GM21576 (cell line): Measurements from ENCODE around the gene MAGEB17.

Source experiments
- ATAC-seq: cut with Tn5 transposase; IDR thresholded peaks from one replicate; pipeline ENCODE4 v1.9.1; 2021; ENCODE audit warnings: mild to moderate bottlenecking, moderate library complexity; ENCODE audit not compliant: unreplicated experiment

The MAGEB17 gene

GRCh38 chrX:16205840-16206239 is 38.6 kb downstream of the MAGEB17 start:
- no peak for ATAC-seq

GRCh38 chrX:16207634-16208033 is 40.4 kb downstream of the MAGEB17 start:
- no peak for ATAC-seq

- ATAC-seq = no peak
These were observed 41.3 kb downstream of the MAGEB17 start for GRCh38 chrX:16208601-16209000.

GRCh38 chrX:16210061-16210460 is 42.8 kb downstream of the MAGEB17 start:
- no peak for ATAC-seq

GRCh38 chrX:16212024-16212423 is 44.7 kb downstream of the MAGEB17 start:
- no peak for ATAC-seq

GRCh38 chrX:16212436-16212835 is 45.2 kb downstream of the MAGEB17 start:
- ATAC-seq = no peak

GRCh38 chrX:16213961-16214360 is 46.7 kb downstream of the MAGEB17 start:
- no peak for ATAC-seq

- ATAC-seq = no peak
These were observed 48.4 kb downstream of the MAGEB17 start for GRCh38 chrX:16215660-16216059.
